HG03039 (cell line): ENCODE data around the gene GPR132.
"Not testable (repeated sequence)": the region's sequence is repeated elsewhere in the genome, so short reads cannot be mapped to it uniquely, and the experiment has no call there.

Source experiments
- ATAC-seq: cut with Tn5 transposase; IDR thresholded peaks from one replicate; pipeline ENCODE4 v1.9.1; 2021; ENCODE audit warnings: mild to moderate bottlenecking, moderate library complexity; ENCODE audit not compliant: unreplicated experiment

Gene GPR132, protein sequence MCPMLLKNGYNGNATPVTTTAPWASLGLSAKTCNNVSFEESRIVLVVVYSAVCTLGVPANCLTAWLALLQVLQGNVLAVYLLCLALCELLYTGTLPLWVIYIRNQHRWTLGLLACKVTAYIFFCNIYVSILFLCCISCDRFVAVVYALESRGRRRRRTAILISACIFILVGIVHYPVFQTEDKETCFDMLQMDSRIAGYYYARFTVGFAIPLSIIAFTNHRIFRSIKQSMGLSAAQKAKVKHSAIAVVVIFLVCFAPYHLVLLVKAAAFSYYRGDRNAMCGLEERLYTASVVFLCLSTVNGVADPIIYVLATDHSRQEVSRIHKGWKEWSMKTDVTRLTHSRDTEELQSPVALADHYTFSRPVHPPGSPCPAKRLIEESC

DNA sequence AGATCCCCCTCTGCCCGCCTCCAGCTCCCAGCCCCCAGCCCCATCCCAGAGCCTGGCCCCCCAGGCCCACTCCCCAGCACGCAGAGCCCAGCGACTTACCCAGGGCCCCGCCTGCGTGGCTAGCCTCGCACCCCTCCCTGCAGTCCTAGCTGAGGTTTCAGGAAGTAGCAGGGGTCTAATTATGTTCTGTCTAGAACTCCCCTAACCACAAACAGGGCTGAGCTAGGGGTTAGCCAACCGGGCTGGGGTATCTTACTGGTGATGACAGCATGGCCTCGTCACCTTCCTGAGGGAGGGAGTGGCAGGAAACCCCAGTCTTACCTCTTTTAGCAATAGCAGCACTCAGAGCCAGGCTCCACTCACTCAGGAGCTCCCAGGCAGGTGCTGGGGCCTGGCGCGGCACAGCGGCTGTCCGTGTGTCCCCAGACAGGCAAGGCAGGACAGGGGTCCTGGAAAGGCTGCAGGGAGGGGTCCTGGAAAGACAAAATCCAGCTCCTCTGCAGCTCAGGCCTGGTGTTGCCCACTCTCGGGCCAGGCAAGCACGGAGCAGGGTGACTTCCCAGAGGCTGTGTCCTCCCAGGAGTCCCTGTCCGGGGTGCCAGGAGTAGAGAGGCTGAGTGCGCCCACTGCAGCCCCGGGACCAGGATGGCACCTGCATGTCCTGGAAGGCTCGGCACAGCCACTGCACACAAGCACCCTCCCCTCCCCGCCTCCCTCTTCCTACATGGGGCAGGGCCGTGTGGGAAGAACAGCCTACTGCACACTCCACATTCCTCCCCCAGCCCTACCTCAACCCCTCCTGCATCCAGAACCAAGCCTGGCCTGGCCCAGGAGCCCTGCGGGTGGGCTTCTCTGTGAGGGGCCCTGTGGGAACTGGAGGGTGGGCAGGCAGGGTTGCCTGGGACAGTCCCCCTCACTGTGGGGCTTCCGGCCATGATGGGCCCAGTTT is at the start of gene GPR132:
TSS of gene GPR132 (minus strand) at position 151 of the 949 bp plus-strand sequence. CDS start 10,010 bp downstream, outside the sequence.
- peak; percentile 41 for ATAC-seq

DNA sequence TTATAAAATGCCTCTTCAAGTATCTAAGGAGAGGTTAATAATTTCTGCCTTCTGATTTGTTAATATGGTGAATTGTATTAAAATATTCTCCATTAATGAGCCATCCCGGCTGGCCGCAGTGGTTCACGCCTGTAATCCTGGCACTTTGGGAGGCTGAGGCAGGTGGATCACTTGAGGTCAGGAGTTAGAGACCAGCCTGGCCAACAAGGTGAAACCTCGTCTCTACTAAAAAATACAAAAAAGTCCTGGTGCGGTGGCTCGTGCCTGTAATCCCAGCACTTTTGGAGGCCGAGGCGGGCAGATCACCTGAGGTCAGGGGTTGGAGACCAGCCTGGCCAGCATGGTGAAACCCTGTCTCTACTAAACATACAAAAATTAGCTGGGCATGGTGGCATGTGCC is 44.0 kb upstream of the GPR132 start:
- not testable (repeated sequence) for ATAC-seq

DNA sequence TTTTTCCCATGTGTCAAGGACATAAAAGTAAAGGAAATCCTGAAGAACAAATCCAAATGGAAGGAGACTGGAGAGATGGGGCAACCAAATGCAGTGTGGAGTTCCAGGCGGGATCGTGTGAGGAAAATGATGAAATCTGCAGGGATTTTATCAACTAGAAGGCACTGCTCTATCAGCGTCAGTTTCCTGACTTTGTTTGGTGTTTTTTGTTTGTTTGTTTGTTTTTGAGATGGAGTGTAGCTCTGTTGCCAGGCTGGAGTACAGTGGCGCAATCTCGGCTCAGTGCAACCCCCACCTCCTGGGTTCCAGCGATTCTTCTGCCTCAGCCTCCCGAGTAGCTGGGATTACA is 43.3 kb upstream of the GPR132 start:
- ATAC-seq = no peak

DNA sequence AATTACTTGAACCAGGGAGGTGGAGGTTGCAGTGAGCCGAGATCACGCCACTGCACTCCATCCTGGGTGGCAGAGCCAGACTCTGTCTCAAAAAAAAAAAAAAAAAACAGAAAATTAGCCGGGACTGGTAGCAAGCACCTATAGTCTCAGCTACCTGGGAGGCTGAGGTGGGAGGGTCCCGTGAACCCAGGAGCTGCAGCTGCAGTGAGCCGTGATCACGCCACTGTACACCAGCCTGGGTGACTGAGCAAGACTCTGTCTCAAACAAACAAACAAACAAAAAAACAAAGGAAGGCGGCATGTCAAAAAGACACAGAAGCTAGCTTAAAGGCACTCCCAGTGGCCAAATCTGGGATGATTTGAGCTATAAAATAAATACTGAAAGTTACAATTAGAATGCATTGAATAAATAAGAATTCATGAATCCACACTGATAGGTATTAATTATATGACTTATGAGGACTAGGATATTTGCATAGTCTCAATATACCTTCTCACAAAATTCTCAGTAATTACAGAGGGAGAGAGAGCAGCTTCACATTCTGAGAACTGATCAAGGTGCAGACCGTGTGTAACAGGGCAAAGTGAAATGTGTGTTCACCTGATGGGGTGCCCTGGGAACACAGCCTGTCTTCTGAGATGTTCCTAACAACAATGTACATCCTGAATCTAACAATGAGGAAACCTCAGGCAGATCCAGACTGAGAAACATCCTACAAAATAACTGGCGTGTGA is 42.7 kb upstream of the GPR132 start:
- no peak for ATAC-seq

DNA sequence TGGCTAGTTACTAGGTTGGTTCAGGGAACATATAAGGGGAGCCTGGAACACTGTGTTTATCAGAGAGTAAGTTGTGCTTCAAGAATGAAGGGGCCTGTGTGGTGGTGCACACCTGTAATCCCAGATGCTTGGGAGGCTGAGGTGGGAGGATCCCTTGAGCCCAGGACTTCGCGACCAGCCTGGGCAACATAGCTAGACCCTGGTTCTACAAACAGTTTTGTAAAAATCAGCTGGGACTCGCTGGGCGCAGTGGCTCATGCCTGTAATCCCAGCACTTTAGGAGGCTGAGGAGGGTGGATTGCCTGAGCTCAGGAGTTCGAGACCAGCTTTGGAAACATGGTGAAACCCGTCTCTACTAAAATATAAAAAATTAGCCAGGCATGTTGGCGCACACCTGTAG is 42.1 kb upstream of the GPR132 start:
- no peak for ATAC-seq

DNA sequence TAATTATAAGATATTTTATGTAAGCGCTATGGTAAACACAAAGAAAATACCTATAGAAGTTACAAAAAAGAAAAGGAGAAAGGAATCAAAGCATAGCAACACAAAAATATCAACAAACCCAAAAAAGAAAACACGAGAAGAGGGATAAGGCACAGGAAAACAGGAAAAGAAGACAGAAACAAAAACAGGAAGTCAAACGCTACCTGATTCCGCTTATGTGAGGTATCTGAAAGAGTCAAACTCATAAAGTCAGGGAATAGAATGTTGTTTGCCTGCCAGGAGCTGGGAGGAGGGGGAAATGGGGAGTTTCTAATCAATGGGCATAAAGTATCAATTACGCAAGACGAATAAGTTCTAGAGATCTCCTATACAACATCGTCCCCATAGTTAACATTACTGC is 39.9 kb upstream of the GPR132 start:
- no peak for ATAC-seq

DNA sequence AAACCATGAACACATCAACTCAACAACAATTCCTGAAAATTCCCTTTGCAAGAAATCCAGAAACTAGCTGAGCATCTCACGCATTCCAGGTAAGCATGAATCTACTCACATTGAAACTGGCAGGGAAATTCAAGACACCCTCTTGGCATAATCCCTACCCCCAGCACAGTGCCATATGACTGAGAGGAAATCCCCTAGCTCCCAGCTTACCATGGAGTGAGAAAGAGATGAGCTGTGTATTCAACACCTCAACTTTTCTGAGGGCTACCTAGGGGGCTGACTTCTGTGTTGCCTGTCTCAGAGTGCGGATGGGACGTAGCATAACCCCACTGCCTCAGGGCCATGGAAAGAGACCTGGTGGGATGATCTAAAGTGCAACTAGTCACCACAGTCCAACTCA is 37.7 kb upstream of the GPR132 start:
- ATAC-seq = no peak

DNA sequence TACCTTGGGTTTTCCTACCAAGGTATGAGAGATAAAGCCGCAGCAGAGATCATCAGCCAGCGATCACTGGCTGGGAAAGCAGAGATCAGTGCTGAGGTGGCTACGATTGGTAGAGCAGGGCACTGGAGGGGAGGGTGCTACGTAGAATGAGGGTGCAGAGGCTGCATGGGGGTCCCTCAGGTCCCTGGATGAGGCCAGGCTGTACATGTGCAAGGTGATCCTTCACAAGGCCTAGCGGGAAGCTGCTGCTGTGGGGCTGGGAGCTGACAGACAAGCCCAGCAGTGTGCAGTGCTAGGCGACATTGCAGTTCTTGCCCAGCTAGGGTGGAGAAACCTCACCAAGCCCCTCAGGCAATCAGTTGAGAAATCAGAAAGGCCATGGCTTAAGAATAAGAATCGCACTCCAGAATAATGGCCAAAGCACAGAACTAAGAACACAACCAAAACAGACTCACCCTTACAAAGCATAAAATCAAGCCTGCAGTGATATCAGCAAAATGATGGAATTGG is 37.2 kb upstream of the GPR132 start:
- no peak for ATAC-seq

DNA sequence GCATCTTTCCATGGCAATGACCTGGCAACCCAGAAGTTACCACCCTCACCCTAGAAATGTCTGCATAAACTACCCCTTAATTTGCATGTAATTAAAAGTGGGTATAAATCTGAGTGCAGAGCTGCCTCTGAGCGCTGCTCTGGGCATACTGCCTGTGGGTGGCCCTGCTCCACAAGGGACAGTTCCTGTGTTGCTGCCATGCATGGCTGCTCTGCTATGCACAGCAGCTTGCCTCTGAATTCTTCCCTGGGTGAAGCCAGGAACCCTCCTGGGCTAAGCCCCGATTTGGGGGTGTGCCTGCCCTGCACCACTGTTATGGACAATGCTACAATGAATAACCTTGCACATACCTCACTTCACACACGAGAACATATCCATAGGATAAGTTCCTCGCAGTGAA is 35.7 kb upstream of the GPR132 start:
- no peak for ATAC-seq

DNA sequence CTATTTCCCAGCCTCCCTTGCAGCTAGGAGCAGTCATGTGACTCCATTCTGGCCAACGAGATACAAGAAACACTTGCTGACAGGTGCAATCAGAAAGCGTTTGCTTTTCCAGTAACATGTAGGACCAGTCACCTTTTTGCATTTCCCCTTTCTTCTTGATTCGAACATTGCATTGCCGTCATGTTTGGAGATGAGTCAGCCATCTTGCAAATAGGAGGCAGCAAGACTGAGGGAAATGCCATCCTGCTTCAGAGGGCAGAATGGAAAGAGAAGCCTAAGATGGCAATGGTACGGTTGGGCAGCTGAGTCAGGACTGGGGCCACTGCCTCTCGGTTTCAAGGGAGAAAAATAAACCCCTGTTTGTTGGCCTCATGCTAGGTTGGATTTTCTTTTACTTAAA is 34.5 kb upstream of the GPR132 start:
- ATAC-seq = no peak

DNA sequence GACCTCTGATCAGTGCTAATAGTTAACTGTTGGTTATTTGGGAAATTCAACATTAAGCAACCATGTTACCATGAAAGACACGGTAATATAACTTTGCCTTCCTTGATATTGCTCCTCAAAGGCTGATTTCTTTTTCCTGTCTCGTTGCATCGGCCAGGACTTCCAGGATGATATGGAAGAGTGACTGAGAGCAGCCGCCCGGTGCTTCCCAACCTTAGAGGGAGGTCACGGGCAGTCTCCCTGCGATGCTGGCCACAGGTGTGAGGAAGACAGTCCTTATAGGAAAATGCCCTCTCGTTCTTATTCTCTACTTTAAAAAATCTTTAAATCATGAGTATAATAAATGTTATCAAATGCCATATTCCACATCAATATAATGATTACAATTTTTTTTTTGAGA is 33.1 kb upstream of the GPR132 start:
- ATAC-seq = no peak

DNA sequence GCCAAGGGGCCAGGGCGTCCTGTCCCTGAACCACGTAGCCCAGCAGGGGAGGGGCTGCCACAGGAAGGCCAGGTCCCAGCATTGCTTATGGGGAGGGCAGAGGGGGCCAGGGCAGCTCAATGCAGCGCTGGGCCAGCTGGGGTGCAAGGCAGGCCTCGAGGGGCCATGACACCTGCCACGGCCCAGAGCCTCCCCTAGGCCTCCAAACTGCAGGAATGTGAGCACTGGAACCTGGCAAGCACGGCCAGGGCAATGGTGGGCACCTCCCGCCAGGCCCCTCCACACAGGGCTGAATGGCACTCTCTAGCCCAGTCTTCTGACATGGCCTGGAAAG is 32.5 kb upstream of the GPR132 start:
- ATAC-seq = no peak

DNA sequence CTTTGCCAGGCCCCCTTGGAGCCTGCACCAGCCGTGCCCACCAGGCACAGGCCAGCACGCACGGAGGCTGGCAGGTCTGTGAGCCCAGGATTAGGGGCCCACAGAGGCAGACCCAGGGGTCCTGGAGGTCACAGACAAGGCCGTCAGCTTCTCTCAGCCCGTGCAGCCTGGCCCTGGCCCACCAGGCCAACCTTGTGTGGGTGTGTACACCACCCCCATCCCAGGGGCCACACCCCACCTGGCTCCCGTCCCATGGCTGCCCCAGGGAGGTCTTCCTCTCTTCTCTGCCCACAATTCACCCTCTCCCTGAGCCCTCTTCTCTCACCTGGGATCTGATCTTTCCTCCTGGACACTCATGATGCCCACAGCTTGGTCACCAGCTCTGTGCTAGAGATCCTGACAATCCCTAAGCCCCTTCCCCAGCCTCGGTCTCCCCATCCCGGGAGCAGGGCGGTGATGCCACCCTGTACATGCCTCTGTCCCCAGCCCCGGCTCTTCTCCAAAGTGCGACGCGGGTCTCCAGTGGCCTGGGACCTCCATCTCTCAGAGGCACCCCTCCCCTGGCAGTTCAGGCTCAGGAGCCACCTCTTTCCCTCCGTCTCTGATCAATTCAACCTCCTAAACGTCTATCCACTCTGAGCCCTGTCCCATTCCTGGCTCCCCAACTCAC is 31.1 kb upstream of the GPR132 start:
- ATAC-seq = no peak

DNA sequence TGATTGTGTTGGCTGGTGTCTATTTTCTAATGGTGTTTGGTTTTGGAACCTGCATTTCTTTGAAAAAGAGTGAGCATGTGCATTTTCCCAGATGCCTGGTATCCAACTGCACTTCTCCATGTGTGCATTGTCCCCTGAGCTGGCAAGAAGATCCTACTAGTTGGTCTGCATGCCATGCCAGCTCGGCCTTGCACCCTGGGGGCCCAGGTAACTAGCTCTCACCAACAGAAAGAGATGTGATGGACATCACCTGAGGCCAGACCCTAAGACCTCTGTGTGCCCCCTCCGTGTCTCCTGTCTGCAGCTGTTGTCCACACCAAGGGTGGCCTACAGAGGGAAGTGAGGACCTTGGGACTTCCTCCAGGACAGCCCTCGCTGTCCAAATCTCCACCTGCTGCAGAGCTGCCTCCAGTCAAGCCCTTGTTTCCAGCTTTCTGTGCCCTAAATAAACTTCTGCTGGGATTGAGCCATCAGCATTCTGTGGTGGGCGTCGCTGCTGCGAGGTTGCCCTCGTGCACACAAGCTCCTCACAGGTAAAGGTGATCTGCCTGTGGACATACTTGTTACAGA is 30.1 kb upstream of the GPR132 start:
- ATAC-seq = no peak

DNA sequence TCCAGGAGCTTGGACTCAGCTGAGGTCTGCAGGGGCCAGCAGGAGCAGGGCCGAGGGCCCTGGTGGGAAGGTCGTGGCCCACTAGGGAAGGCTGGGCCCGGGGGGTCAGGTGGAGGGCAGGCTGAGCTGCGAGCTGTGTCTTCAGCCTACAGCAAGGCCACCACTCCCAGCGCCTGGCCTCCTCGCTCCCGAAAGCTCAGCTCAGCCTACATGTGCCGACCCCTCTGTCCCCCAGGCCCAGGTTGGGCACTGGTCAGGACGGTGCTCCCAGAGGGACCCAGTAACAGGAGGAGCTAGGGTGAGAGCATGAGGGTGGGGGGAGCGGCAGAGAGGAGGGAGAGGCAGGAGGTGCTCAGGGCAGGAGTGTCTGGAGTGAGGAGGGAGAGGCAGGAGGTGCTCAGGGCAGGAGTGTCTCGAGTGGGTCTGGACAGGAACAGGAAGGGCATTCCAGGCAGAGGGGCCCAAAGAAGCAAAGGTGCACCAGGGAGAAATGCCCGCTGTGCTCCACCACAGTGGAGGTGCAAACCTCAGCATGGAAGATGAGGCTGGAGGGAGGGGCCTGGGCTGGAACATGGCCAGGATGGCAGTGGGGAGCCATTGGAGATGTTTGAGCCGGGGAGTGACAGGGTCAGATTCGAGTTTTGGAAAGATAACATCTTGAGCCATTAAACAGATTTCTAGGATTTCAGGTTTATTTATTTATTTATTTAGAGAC is 29.1 kb upstream of the GPR132 start:
- ATAC-seq = no peak

DNA sequence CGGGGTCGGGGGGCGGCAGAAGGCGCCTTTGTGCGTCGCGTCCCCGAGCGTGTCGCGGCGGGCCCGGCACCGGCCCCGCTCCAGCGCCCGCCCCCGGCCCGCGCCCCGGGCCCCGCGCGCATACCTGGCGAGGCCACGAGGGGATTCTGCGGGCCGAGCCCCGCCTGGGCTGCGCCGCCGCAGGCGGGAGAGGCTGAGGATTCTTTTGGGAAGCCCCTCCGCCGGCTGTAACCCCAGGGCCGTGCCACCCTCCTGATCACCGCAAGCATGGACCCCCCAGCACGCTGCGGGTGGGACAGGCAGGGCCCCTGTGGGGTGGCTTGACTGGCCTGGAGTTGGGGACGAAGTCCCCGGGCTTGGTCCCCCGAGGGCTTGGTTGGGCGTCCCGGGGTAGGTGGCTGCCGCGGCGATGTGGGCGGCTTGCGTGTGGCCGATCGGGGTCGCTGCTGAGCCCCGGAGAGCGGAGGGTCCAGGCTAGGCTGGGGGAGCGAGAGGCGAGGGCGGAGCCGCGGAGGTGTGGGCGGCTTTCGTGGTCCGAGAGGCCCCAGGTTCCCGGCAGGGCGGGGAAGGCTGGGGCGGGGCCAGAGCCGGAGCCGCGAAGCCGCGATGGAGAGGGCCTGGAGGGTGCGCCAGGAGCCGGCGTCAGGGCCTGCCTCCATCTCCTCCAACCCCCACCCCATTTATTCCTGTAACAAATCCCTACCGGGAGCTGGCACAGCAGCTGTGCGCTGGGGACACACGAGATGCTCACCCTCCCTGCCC is 28.4 kb upstream of the GPR132 start:
- ATAC-seq = peak; percentile 41

DNA sequence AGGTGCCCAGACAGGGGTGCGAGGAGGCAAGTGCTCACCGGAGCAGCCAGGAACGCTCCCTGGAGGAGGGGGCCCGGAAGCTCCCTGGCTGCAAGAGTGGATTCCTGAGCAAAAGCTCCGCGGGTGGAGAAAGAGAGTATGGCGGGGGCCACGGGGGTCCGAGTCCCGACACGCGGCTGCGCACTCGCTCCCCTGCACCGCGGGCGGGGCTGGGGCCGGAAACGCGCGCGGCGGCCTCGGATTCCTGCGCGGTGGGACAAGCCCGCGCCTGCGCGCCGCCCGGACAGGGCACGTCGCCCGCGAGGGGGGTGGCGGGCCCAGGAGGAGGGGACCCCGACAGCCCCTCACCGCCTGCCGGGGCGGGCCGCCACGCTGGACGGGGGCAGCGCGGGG is 27.8 kb upstream of the GPR132 start:
- peak; percentile 12 for ATAC-seq

DNA sequence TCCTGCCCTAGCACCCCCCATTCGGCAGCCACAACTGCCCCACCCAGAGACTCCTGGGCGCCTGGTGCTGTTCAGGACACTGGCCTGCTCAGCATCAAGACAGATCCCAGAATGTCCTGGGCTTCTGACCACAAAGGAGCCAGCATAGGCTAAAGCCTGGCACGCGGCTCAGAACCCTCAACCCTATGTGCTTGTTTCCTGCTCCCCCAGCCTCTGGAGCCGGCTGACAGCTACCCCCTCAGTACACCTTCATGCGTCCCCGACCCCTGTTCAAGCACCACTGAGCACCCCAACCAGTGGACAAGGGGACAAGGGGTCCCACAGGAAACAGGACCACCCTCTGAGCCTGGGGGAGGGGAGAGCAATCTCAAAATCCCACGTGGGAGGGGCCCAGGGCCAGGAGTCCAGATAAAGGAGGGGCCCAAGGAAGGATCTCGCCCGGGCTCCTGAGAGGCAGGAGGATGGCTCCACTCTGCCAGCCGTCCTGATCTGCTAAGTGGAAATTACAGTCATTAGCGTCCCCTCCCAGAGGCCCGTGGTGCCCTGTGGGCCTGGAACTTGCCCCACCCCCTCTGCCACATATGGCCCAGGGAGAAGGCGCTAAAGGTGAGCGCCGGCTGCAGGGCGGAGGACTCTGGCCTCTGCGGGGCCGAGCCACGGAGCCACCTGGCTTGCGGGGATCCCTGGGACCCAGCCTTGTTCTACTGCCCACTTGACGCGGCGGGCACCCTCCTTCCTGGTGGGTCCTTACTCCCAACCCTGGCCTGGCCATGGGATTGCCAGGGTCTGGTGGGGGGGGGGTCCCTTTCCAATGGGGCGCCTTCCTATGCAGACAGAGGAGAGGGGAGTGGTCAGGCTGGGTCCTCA is 27.2 kb upstream of the GPR132 start:
- ATAC-seq = no peak
